CD4-positive, CD25-positive, alpha-beta regulatory T cell (primary cell): Measurements from ENCODE around the gene LPAR3. TPM values are rescaled to one million over a fixed set of nuclear protein-coding genes. Genes with fewer than 3 reads are reported as not detected.

Experiments used
- ATAC-seq, 2 donors: fragments of 150-1000 bp; cut with Tn5 transposase; one replicate each; pipeline ENCODE4 v1.10.0; 2021; ENCODE audit warnings: low read depth in 2 of 2, moderate number of reproducible peaks in 2 of 2, moderate library complexity in 1 of 2
- DNase-seq, 3 donors: peaks; one replicate each; pipeline versions ENCODE4 v3.0.0 to v3.0.0-alpha.2; 2012 to 2022; ENCODE audit warnings: mixed read lengths in 1 of 3
- H3K27ac ChIP-seq: one replicate; pipeline ENCODE4 v1.7.0; 2013; ENCODE audit warnings: mild to moderate bottlenecking, low read length; ENCODE audit not compliant: insufficient read depth, poor library complexity, severe bottlenecking
- H3K27me3 ChIP-seq: one replicate; pipeline ENCODE4 v1.7.0; 2013; ENCODE audit warnings: low read length; ENCODE audit not compliant: control insufficient read depth, insufficient read depth
- H3K36me3 ChIP-seq: one replicate; pipeline ENCODE4 v1.7.0; 2013; ENCODE audit warnings: mild to moderate bottlenecking, low read length, moderate library complexity; ENCODE audit not compliant: control insufficient read depth, insufficient read depth
- H3K4me1 ChIP-seq: 2 replicates; pipeline ENCODE4 v1.7.0; 2013; ENCODE audit warnings: mild to moderate bottlenecking, low read length; ENCODE audit not compliant: insufficient read depth, control insufficient read depth, poor library complexity, severe bottlenecking
- H3K4me3 ChIP-seq: one replicate; pipeline ENCODE4 v1.7.0; 2013; ENCODE audit warnings: low read depth, mild to moderate bottlenecking, low read length, moderate library complexity
- H3K9me3 ChIP-seq, 2 experiments: 1 replicate in 1 of 2; 2 replicates in 1 of 2; pipeline ENCODE4 v1.7.0; 2013; ENCODE audit warnings: low read length in 2 of 2, mild to moderate bottlenecking in 1 of 2, moderate library complexity in 1 of 2; ENCODE audit not compliant: control insufficient read depth in 2 of 2
- H3K27ac Mint-ChIP-seq, 3 donors: one replicate each; pipeline ENCODE4 v1.8.0; 2020 to 2022; ENCODE audit warnings: mild to moderate bottlenecking in 3 of 3, mixed read lengths in 3 of 3, moderate library complexity in 2 of 3
- H3K27me3 Mint-ChIP-seq: one replicate; pipeline ENCODE4 v1.8.0; 2022; ENCODE audit warnings: mild to moderate bottlenecking, mixed read lengths
- H3K36me3 Mint-ChIP-seq: one replicate; pipeline ENCODE4 v1.8.0; 2020; ENCODE audit warnings: mixed read lengths
- H3K4me1 Mint-ChIP-seq, 4 donors: one replicate each; pipeline ENCODE4 v1.8.0; 2020 to 2022; ENCODE audit warnings: mixed read lengths in 4 of 4, mild to moderate bottlenecking in 1 of 4
- H3K4me3 Mint-ChIP-seq, 4 donors: one replicate each; pipeline ENCODE4 v1.8.0; 2020 to 2022; ENCODE audit warnings: mild to moderate bottlenecking in 4 of 4, mixed read lengths in 4 of 4, moderate library complexity in 3 of 4
- H3K9me3 Mint-ChIP-seq, 7 donors: one replicate each; pipeline ENCODE4 v1.8.0; 2020 to 2022; ENCODE audit warnings: mixed read lengths in 7 of 7, mild to moderate bottlenecking in 3 of 7, moderate library complexity in 2 of 7
- polyA plus RNA-seq, 4 donors: library from polyadenylated mRNA; unstranded; fragments of 300-500 nt; fragmentation: Illumina TruSeq; gene quantifications; one replicate each; pipeline ENCODE4 v1.2.3, GENCODE V29; 2021
- total RNA-seq: library from RNA; stranded (reverse); gene quantifications from one replicate; pipeline ENCODE4 v1.2.3, GENCODE V29; 2022

The LPAR3 gene
- total and polyA plus RNA-seq, 5 donors from 2014 or later, result 0.32 TPM; not detected in 4

GRCh38 chr1:84775535-84775920, 117.5 kb downstream of the LPAR3 start:
- no peak overlapping the region for H3K27ac ChIP-seq
- DNase-seq, result no peak

GRCh38 chr1:84774669-84775534, 118.1 kb downstream of the LPAR3 start:
- Mint-ChIP-seq H3K4me1 (peaks cover 0 to under 1% (median 0%) of the 10 kb centered on the region in 4 donors), H3K9me3 (no peaks in the 10 kb centered on the region), H3K27ac (no peak overlapping the region), H3K36me3 (no peaks in the 10 kb centered on the region), H3K4me3 (no peak overlapping the region), H3K27me3 (no peaks in the 10 kb centered on the region)
- DNase-seq (no peak), ATAC-seq (no peak)
- H3K4me1 ChIP-seq, result no peaks in the 10 kb centered on the region
- peaks cover 4% of the 10 kb centered on the region for H3K27me3 ChIP-seq
- H3K27ac ChIP-seq, result no peak overlapping the region
- H3K9me3 ChIP-seq, result no peaks in the 10 kb centered on the region
- H3K4me3 ChIP-seq, result no peak overlapping the region
- H3K36me3 ChIP-seq, result no peaks in the 10 kb centered on the region

More at GRCh38 chr1:84775535-84775920, 117.5 kb downstream of the LPAR3 start:
- ATAC-seq, result no peak
- no peak overlapping the region for H3K4me3 ChIP-seq
- H3K4me1 ChIP-seq, result no peaks in the 10 kb centered on the region
- H3K27me3 Mint-ChIP-seq, result no peaks in the 10 kb centered on the region
- H3K36me3 ChIP-seq, result no peaks in the 10 kb centered on the region
- H3K4me1 Mint-ChIP-seq, result peaks cover 0 to 2% (median 0%) of the 10 kb centered on the region in 4 donors
- H3K9me3 Mint-ChIP-seq, result no peaks in the 10 kb centered on the region
- peaks cover 2% of the 10 kb centered on the region for H3K27me3 ChIP-seq
- no peak overlapping the region for H3K4me3 Mint-ChIP-seq
- no peaks in the 10 kb centered on the region for H3K9me3 ChIP-seq
- no peaks in the 10 kb centered on the region for H3K36me3 Mint-ChIP-seq
- H3K27ac Mint-ChIP-seq, result no peak overlapping the region

GRCh38 chr1:84773933-84774497, 119.0 kb downstream of the LPAR3 start:
- Mint-ChIP-seq H3K4me3 (no peak overlapping the region), H3K27me3 (peaks cover 7% of the 10 kb centered on the region), H3K27ac (no peak overlapping the region), H3K36me3 (no peaks in the 10 kb centered on the region), H3K9me3 (no peaks in the 10 kb centered on the region), H3K4me1 (no peaks in the 10 kb centered on the region)
- H3K9me3 ChIP-seq, result no peaks in the 10 kb centered on the region
- no peak overlapping the region for H3K4me3 ChIP-seq
- H3K27me3 ChIP-seq, result peaks cover 9% of the 10 kb centered on the region
- no peaks in the 10 kb centered on the region for H3K36me3 ChIP-seq
- no peak for DNase-seq
- H3K27ac ChIP-seq, result no peak overlapping the region
- no peak for ATAC-seq
- no peaks in the 10 kb centered on the region for H3K4me1 ChIP-seq

GRCh38 chr1:84773195-84773594, 119.8 kb downstream of the LPAR3 start:
- H3K4me3 ChIP-seq, result no peak overlapping the region
- no peaks in the 10 kb centered on the region for H3K9me3 ChIP-seq
- H3K9me3 Mint-ChIP-seq, result no peaks in the 10 kb centered on the region
- no peak for ATAC-seq
- no peaks in the 10 kb centered on the region for H3K4me1 ChIP-seq
- H3K27ac ChIP-seq, result no peak overlapping the region
- no peaks in the 10 kb centered on the region for H3K4me1 Mint-ChIP-seq
- no peaks in the 10 kb centered on the region for H3K36me3 ChIP-seq
- DNase-seq, result no peak
- H3K27me3 Mint-ChIP-seq, result peaks cover 11% of the 10 kb centered on the region
- H3K27ac Mint-ChIP-seq, result no peak overlapping the region
- no peaks in the 10 kb centered on the region for H3K36me3 Mint-ChIP-seq
- H3K27me3 ChIP-seq, result peaks cover 13% of the 10 kb centered on the region
- H3K4me3 Mint-ChIP-seq, result no peak overlapping the region

- Histone ChIP-seq H3K27ac (no peak overlapping the region), H3K4me1 (no peaks in the 10 kb centered on the region), H3K9me3 (no peaks in the 10 kb centered on the region), H3K4me3 (no peak overlapping the region), H3K36me3 (no peaks in the 10 kb centered on the region), H3K27me3 (peaks cover 14% of the 10 kb centered on the region)
- H3K27ac Mint-ChIP-seq, result no peak overlapping the region
- H3K36me3 Mint-ChIP-seq, result no peaks in the 10 kb centered on the region
- H3K9me3 Mint-ChIP-seq, result no peaks in the 10 kb centered on the region
- peak in 1 of 2 donors; percentile 60 for ATAC-seq
- H3K4me1 Mint-ChIP-seq, result no peaks in the 10 kb centered on the region
- peaks cover 11% of the 10 kb centered on the region for H3K27me3 Mint-ChIP-seq
- no peak overlapping the region for H3K4me3 Mint-ChIP-seq
- DNase-seq, result peak; percentile 41 to 71 (median 60)
Measured at GRCh38 chr1:84772428-84772943, 120.5 kb downstream of the LPAR3 start.

- no peak overlapping the region for H3K27ac Mint-ChIP-seq
- peaks cover 11% of the 10 kb centered on the region for H3K27me3 Mint-ChIP-seq
- no peaks in the 10 kb centered on the region for H3K4me1 Mint-ChIP-seq
- Histone ChIP-seq H3K27me3 (peaks cover 14% of the 10 kb centered on the region), H3K4me3 (no peak overlapping the region), H3K27ac (no peak overlapping the region), H3K4me1 (no peaks in the 10 kb centered on the region), H3K9me3 (no peaks in the 10 kb centered on the region), H3K36me3 (no peaks in the 10 kb centered on the region)
- no peaks in the 10 kb centered on the region for H3K9me3 Mint-ChIP-seq
- DNase-seq (peak in 1 of 3 donors; percentile 18), ATAC-seq (no peak)
- H3K4me3 Mint-ChIP-seq, result no peak overlapping the region
- no peaks in the 10 kb centered on the region for H3K36me3 Mint-ChIP-seq
Measured at GRCh38 chr1:84771895-84772294, 121.1 kb downstream of the LPAR3 start.

GRCh38 chr1:84770481-84770880, 122.5 kb downstream of the LPAR3 start:
- Mint-ChIP-seq H3K4me1 (no peaks in the 10 kb centered on the region), H3K27me3 (peaks cover 14% of the 10 kb centered on the region), H3K36me3 (no peaks in the 10 kb centered on the region), H3K9me3 (no peaks in the 10 kb centered on the region), H3K4me3 (no peak overlapping the region), H3K27ac (no peak overlapping the region)
- H3K27me3 ChIP-seq, result peaks cover 14% of the 10 kb centered on the region
- no peak overlapping the region for H3K4me3 ChIP-seq
- H3K4me1 ChIP-seq, result no peaks in the 10 kb centered on the region
- DNase-seq (no peak), ATAC-seq (no peak)
- no peak overlapping the region for H3K27ac ChIP-seq
- no peaks in the 10 kb centered on the region for H3K9me3 ChIP-seq
- H3K36me3 ChIP-seq, result no peaks in the 10 kb centered on the region
